ENCODE measurements around the gene USH2A. TPM values are rescaled to one million over a fixed set of nuclear protein-coding genes. Genes with fewer than 3 reads are reported as not detected.

USH2A gene
- total RNA-seq, 1 experiment from 2014 or later = not detected

GRCh38 chr1:216111842-216112241 is 311.4 kb downstream of the USH2A start:
- Histone ChIP-seq H3K4me1 (ENCODE audit: insufficient read depth, low read length, poor library complexity, severe bottlenecking) (no peaks in the 10 kb centered on the region), H3K36me3 (ENCODE audit: insufficient read depth, low read length, poor library complexity, severe bottlenecking) (no peaks in the 10 kb centered on the region), H3K4me3 (ENCODE audit: low read depth, low read length, poor library complexity, severe bottlenecking) (no peak overlapping the region), H3K9me3 (ENCODE audit: low read depth, low read length, poor library complexity, severe bottlenecking) (no peaks in the 10 kb centered on the region), H3K27me3 (replicated peaks; ENCODE audit: insufficient read depth, low read depth, low read length, poor library complexity) (peaks cover 14% of the 10 kb centered on the region), H3K27ac (ENCODE audit: low read depth, low read length, poor library complexity, severe bottlenecking) (no peak overlapping the region)
- no TSS peak for BruUV-seq (replicated peaks)
- intact Hi-C loops (cut with micrococcal nuclease; ENCODE audit: unreplicated experiment) = loop anchor here (5.0 kb wide), 2 partner anchors 65 to 110 kb away; no protein-coding TSS in a partner anchor
- ChIA-PET POLR2A (ENCODE audit: low non-redundant PET) (no interaction called here), CTCF (interaction anchor here (0.6 to 1.3 kb wide), 2 partner anchors 82 to 110 kb away, joined by 3 to 5 read pairs; no protein-coding TSS in a partner anchor)
- no peak for DNase-seq (ENCODE audit: low spot score)
- TF ChIP-seq EZH2 (IDR thresholded peaks at IDR 0.05; ENCODE audit: borderline replicate concordance, low read depth, low read length, poor library complexity, severe bottlenecking) = no peak
- TF ChIP-seq CTCF (conservative IDR thresholded peaks at IDR 0.05; ENCODE audit: low read depth, low read length) = peak; percentile 62; the same call in 1 of the 2 replicates

GRCh38 chr1:216095400-216095799 is 327.8 kb downstream of the USH2A start:
- no peaks in the 10 kb centered on the region for H3K9me3 ChIP-seq (ENCODE audit: low read depth, low read length, poor library complexity, severe bottlenecking)
- H3K27me3 ChIP-seq (replicated peaks; ENCODE audit: insufficient read depth, low read depth, low read length, poor library complexity) = peaks cover 9% of the 10 kb centered on the region
- H3K27ac ChIP-seq (ENCODE audit: low read depth, low read length, poor library complexity, severe bottlenecking) = no peak overlapping the region
- no peak overlapping the region for H3K4me3 ChIP-seq (ENCODE audit: low read depth, low read length, poor library complexity, severe bottlenecking)
- DNase-seq (ENCODE audit: low spot score) = no peak
- no peaks in the 10 kb centered on the region for H3K4me1 ChIP-seq (ENCODE audit: insufficient read depth, low read length, poor library complexity, severe bottlenecking)
- POLR2A ChIA-PET (ENCODE audit: low non-redundant PET) = no interaction called here
- CTCF ChIA-PET = no interaction called here
- BruUV-seq (replicated peaks) = no TSS peak
- H3K36me3 ChIP-seq (ENCODE audit: insufficient read depth, low read length, poor library complexity, severe bottlenecking) = no peaks in the 10 kb centered on the region
- TF ChIP-seq EZH2 (IDR thresholded peaks at IDR 0.05; ENCODE audit: borderline replicate concordance, low read depth, low read length, poor library complexity, severe bottlenecking) = no peak
- intact Hi-C loops (cut with micrococcal nuclease; ENCODE audit: unreplicated experiment) = no loop called here

GRCh38 chr1:216090556-216090955 is 332.7 kb downstream of the USH2A start:
- Histone ChIP-seq H3K36me3 (ENCODE audit: insufficient read depth, low read length, poor library complexity, severe bottlenecking) (no peaks in the 10 kb centered on the region), H3K9me3 (ENCODE audit: low read depth, low read length, poor library complexity, severe bottlenecking) (no peaks in the 10 kb centered on the region), H3K4me1 (ENCODE audit: insufficient read depth, low read length, poor library complexity, severe bottlenecking) (no peaks in the 10 kb centered on the region), H3K27me3 (replicated peaks; ENCODE audit: insufficient read depth, low read depth, low read length, poor library complexity) (peaks cover 5% of the 10 kb centered on the region), H3K4me3 (ENCODE audit: low read depth, low read length, poor library complexity, severe bottlenecking) (no peak overlapping the region), H3K27ac (ENCODE audit: low read depth, low read length, poor library complexity, severe bottlenecking) (no peak overlapping the region)
- ChIA-PET POLR2A (ENCODE audit: low non-redundant PET) (no interaction called here), CTCF (no interaction called here)
- no TSS peak for BruUV-seq (replicated peaks)
- DNase-seq (ENCODE audit: low spot score) = no peak
- TF ChIP-seq EZH2 (IDR thresholded peaks at IDR 0.05; ENCODE audit: borderline replicate concordance, low read depth, low read length, poor library complexity, severe bottlenecking) (no peak), CTCF (conservative IDR thresholded peaks at IDR 0.05; ENCODE audit: low read depth, low read length) (no peak)
- intact Hi-C loops (cut with micrococcal nuclease; ENCODE audit: unreplicated experiment) = no loop called here

- no peak overlapping the region for H3K4me3 ChIP-seq (ENCODE audit: low read depth, low read length, poor library complexity, severe bottlenecking)
- no peaks in the 10 kb centered on the region for H3K4me1 ChIP-seq (ENCODE audit: insufficient read depth, low read length, poor library complexity, severe bottlenecking)
- BruUV-seq (replicated peaks) = no TSS peak
- H3K36me3 ChIP-seq (ENCODE audit: insufficient read depth, low read length, poor library complexity, severe bottlenecking) = no peaks in the 10 kb centered on the region
- ChIA-PET POLR2A (ENCODE audit: low non-redundant PET) (no interaction called here), CTCF (no interaction called here)
- no peak overlapping the region for H3K27ac ChIP-seq (ENCODE audit: low read depth, low read length, poor library complexity, severe bottlenecking)
- no peak for DNase-seq (ENCODE audit: low spot score)
- H3K27me3 ChIP-seq (replicated peaks; ENCODE audit: insufficient read depth, low read depth, low read length, poor library complexity) = peaks cover 4% of the 10 kb centered on the region
- H3K9me3 ChIP-seq (ENCODE audit: low read depth, low read length, poor library complexity, severe bottlenecking) = no peaks in the 10 kb centered on the region
- intact Hi-C loops (cut with micrococcal nuclease; ENCODE audit: unreplicated experiment) = no loop called here
- TF ChIP-seq CTCF (conservative IDR thresholded peaks at IDR 0.05; ENCODE audit: low read depth, low read length) = no peak
- TF ChIP-seq EZH2 (IDR thresholded peaks at IDR 0.05; ENCODE audit: borderline replicate concordance, low read depth, low read length, poor library complexity, severe bottlenecking) = no peak
These were observed 336.6 kb downstream of the USH2A start for GRCh38 chr1:216086678-216087077.

Measured in A673 (cell line).